Type B pancreatic cell (in vitro differentiated cells): Measurements from ENCODE around the gene RNF214. TPM values are rescaled to one million over a fixed set of nuclear protein-coding genes. Genes with fewer than 3 reads are reported as not detected.
A peak's percentile ranks its signal among the peaks of the same experiment; 100 is the strongest.
"Not testable (repeated sequence)": the region's sequence is repeated elsewhere in the genome, so short reads cannot be mapped to it uniquely, and the experiment has no call there.

Experiments used
- DNase-seq: peaks from one replicate; pipeline ENCODE4 v3.0.0; 2021; ENCODE audit warnings: mixed read lengths; ENCODE audit not compliant: unreplicated experiment; ENCODE audit errors: extremely low spot score
- H3K27ac Mint-ChIP-seq: 2 replicates; pipeline ENCODE4 v1.8.0; 2021; ENCODE audit warnings: mild to moderate bottlenecking, mixed read lengths
- H3K27me3 Mint-ChIP-seq: 2 replicates; pipeline ENCODE4 v1.8.0; 2021; ENCODE audit warnings: mixed read lengths
- H3K36me3 Mint-ChIP-seq: 2 replicates; pipeline ENCODE4 v1.8.0; 2021; ENCODE audit warnings: mixed read lengths
- H3K4me1 Mint-ChIP-seq: one replicate; pipeline ENCODE4 v1.8.0; 2021; ENCODE audit warnings: mixed read lengths; ENCODE audit not compliant: unreplicated experiment
- H3K4me3 Mint-ChIP-seq: 2 replicates; pipeline ENCODE4 v1.8.0; 2021; ENCODE audit warnings: mild to moderate bottlenecking, mixed read lengths
- H3K9me3 Mint-ChIP-seq: 2 replicates; pipeline ENCODE4 v1.8.0; 2021; ENCODE audit warnings: mixed read lengths
- long read RNA-seq: library from polyadenylated mRNA; unstranded; transcript quantifications from one replicate; pipeline ENCODE4 v2.0.0, GENCODE V29; 2020
- total RNA-seq: library from RNA; stranded (reverse); gene quantifications from 2 replicates; pipeline ENCODE4 v1.2.1, GENCODE V29; 2021; ENCODE audit warnings: low replicate concordance
- TF ChIP-seq, protein P1 (sequence below): fragments of 200-600 bp; sonication (generic); conservative IDR thresholded peaks from 2 replicates; pipeline ENCODE4 v1.5.0; 2021; ENCODE audit warnings: antibody characterized with exemption, mild to moderate bottlenecking

RNF214 gene
- total RNA-seq: 29.0 and 34.7 TPM in 2 replicates
- long read RNA-seq, partial matches to known transcripts: 7 of 11 reads
- long read RNA-seq, other reads (novel, unspliced or antisense): 2 of 11 reads

DNA sequence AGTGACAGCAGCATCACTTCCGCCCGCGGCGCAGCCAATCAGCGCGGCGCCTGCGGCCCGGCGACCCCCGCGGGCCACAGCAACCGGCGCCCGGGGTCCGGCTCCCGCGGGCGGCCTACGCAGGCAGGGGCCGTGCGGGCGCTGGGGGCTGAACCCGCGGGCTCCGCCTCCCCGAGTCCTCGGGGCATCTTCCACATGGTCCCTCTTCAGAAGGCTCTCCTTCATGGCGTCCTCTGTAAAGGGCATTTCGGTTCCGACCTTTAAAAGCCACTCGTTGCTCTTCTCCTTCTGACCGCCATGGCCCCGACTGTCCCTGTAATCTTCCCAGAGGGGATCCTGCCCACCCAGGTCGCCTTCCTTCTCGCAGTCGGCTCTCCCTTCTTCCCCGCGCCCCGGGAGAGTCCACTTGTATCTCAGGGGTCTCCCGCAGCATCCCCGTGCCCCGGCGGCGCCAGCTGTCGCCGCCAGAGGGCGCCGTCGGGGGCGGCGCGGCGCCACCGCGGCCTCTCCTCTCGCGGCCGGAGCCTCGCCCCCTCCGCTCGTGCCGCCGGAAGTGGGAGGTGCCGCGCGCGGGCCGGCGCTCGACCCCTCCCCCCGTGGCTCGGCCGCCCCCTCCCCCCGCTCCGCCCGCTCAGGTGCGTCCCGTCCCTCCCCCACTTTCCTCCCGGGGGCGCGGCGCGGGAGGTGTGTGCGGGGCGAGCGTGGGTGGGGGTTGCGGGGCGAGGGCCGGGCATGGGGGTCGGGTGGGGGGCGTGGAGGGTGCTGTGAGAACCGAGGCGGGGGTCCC is at the start of gene RNF214:
Gene RNF214, plus strand, starts transcription at position 580 of the 787 bp plus-strand sequence. CDS start 1,602 bp downstream, outside the sequence.
- peaks cover 30% of the 10 kb centered on the region for H3K4me1 Mint-ChIP-seq
- H3K36me3 Mint-ChIP-seq: no peaks in the 10 kb centered on the region
- peak within 1 kb of the TSS; percentile 100 for H3K4me3 Mint-ChIP-seq
- H3K9me3 Mint-ChIP-seq: no peaks in the 10 kb centered on the region
- no peaks in the 10 kb centered on the region for H3K27me3 Mint-ChIP-seq
- DNase-seq: peak; percentile 88
- peak within 1 kb of the TSS; percentile 96 for H3K27ac Mint-ChIP-seq
- TF ChIP-seq, protein P1, sequence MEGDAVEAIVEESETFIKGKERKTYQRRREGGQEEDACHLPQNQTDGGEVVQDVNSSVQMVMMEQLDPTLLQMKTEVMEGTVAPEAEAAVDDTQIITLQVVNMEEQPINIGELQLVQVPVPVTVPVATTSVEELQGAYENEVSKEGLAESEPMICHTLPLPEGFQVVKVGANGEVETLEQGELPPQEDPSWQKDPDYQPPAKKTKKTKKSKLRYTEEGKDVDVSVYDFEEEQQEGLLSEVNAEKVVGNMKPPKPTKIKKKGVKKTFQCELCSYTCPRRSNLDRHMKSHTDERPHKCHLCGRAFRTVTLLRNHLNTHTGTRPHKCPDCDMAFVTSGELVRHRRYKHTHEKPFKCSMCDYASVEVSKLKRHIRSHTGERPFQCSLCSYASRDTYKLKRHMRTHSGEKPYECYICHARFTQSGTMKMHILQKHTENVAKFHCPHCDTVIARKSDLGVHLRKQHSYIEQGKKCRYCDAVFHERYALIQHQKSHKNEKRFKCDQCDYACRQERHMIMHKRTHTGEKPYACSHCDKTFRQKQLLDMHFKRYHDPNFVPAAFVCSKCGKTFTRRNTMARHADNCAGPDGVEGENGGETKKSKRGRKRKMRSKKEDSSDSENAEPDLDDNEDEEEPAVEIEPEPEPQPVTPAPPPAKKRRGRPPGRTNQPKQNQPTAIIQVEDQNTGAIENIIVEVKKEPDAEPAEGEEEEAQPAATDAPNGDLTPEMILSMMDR: peak; percentile 97

DNA sequence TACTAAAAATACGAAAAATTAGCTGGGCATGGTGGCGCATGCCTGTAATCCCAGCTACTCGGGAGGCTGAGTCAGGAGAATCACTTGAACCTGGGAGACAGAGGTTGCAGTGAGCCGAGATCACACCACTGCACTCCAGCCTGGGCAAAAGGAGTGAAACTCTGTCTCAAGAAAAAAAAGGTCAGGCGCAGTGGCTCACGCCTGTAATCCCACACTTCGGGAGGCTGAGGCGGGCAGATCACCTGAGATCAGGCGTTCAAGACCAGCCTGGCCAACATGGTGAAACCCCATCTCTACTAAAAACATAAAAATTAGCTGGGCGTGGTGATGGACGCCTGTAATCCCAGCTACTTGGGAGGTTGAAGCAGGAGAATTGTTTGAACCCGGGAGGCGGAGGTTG is 49.3 kb upstream of the RNF214 start:
- peaks cover 29% of the 10 kb centered on the region for H3K4me1 Mint-ChIP-seq
- H3K4me3 Mint-ChIP-seq, H3K27me3 Mint-ChIP-seq, H3K9me3 Mint-ChIP-seq: not testable (repeated sequence)
- H3K27ac Mint-ChIP-seq: peak overlapping the region; percentile 86
- peak; percentile 47 for DNase-seq
- H3K36me3 Mint-ChIP-seq: peaks cover 23% of the 10 kb centered on the region

DNA sequence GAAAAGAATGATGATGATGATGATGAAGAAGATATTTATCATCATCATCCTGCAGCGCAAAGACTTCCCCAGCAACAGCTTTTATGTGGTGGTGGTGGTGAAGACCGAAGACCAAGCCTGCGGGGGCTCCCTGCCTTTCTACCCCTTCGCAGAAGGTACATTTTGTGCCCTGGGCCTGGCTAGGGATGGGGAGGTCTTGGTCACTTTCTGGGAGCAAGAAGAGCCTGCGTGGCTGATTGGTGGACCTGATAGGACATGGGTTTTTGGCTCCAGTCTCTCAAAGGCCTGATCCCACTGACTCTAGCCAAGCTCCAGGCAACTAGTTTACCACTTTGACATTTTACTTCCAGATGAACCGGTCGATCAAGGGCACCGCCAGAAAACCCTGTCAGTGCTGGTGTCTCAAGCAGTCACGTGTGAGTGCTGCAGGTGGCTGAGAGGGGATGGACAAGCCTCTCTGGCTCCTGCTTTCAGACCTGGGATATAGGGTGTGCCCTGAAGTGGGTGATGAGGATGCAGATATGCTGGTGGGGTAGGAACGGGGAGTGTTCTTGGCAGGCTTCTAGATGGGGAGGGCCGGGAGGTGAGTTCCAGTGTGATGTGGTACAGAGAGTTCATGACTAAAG is 48.6 kb upstream of the RNF214 start:
- no peaks in the 10 kb centered on the region for H3K27me3 Mint-ChIP-seq
- TF ChIP-seq, protein P1: no peak

DNA sequence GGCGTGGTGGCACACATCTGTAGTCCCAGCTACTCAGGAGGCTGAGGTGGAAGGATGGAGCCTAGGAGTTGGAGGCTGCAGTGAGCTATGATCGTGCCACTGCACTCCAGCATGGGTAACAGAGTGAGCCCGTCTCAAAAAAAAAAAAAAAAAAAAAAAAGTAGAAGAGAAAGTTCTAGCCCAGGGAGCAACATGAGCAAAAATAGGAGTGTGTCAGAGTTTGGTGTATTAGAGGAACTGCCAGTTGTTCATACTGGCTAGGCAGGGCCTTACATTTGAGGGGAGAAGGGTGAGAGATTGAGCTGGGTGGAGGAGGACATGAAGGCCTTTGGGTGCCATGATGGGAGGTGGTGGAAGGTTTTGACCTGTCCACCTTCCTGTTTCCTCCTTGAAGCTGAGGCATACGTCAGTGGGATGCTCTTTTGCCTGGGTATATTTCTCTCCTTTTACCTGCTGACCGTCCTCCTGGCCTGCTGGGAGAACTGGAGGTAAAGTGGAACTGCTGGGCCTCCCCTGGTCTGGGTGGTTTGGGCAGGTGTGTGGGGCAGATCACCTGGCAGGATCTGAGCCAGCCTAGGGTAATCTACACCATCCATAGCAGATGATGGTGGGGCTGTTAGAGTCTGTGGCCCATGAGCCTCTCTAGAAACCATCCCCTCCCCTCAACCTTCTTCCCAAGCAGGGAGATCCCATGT is 46.6 kb upstream of the RNF214 start:
- Mint-ChIP-seq H3K27me3 (no peaks in the 10 kb centered on the region), H3K4me3 (no peak overlapping the region), H3K27ac (peak overlapping the region; percentile 48), H3K9me3 (no peaks in the 10 kb centered on the region), H3K4me1 (peaks cover 13% of the 10 kb centered on the region), H3K36me3 (peaks cover 20% of the 10 kb centered on the region)
- TF ChIP-seq, protein P1: no peak
- no peak for DNase-seq

More for the DNA sequence above, 48.6 kb upstream of the RNF214 start:
- H3K36me3 Mint-ChIP-seq: peaks cover 23% of the 10 kb centered on the region
- peak; percentile 67 for DNase-seq
- H3K4me1 Mint-ChIP-seq: peaks cover 26% of the 10 kb centered on the region
- peak overlapping the region; percentile 27 for H3K4me3 Mint-ChIP-seq
- H3K27ac Mint-ChIP-seq: peak overlapping the region; percentile 86
- no peaks in the 10 kb centered on the region for H3K9me3 Mint-ChIP-seq

DNA sequence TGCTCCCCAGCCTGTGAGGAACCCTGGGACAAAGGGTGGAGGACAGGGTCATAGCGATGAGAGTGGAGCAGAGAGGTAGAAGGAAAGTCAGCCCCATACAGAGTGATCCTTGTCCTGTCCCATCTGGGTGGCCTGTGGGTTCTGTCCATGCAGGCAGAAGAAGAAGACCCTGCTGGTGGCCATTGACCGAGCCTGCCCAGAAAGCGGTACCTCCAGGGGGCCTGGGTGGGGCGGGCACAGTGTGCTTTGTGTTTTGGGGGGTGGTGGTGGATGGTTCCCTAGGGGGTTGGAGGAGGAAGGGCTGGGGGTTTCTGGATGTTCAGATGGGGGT is 46.1 kb upstream of the RNF214 start:
- Mint-ChIP-seq H3K27ac (peak overlapping the region; percentile 48), H3K9me3 (no peaks in the 10 kb centered on the region), H3K36me3 (peaks cover 20% of the 10 kb centered on the region), H3K4me1 (peaks cover 10% of the 10 kb centered on the region), H3K27me3 (no peaks in the 10 kb centered on the region), H3K4me3 (no peak overlapping the region)
- TF ChIP-seq, protein P1: no peak
- no peak for DNase-seq
